Body of pancreas (tissue), 4 donors: ENCODE data around the gene DAB1.

ENCODE experiments used
- POLR2A ChIP-seq, 3 donors: fragments of 450-650 bp; IDR thresholded peaks; one replicate each; pipeline ENCODE4 v1.6.1; 2016; ENCODE audit warnings: antibody characterized with exemption in 3 of 3, mild to moderate bottlenecking in 2 of 3
- TF ChIP-seq, protein P1 (sequence below), 7 experiments: fragments of 450-650 bp in 4 of 7; fragments of 200-600 bp in 3 of 7; sonication (generic) in 3 of 7; IDR thresholded peaks; one replicate each; pipeline ENCODE4 v1.5.1; 2016 to 2019; ENCODE audit warnings: antibody characterized with exemption in 7 of 7

DNA sequence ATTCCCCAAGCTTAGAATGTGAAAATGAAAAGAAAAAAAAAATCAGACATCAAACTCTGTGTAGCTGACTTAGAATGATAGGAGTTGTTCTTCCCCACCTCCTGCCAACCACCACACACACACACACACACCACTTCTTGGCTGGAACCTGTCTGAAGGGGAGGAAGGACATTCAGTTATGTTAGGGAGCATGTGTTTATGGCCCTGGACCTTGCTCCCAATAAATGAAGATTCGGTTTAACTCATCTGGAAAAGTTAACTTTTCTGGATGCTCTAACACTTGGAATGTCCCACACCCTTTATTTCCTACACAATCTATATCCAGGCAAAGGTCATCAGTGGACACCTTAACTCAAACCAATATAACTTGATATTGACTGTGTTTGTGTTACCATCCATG is 112.4 kb downstream of the DAB1 start:
- TF ChIP-seq, protein P1, sequence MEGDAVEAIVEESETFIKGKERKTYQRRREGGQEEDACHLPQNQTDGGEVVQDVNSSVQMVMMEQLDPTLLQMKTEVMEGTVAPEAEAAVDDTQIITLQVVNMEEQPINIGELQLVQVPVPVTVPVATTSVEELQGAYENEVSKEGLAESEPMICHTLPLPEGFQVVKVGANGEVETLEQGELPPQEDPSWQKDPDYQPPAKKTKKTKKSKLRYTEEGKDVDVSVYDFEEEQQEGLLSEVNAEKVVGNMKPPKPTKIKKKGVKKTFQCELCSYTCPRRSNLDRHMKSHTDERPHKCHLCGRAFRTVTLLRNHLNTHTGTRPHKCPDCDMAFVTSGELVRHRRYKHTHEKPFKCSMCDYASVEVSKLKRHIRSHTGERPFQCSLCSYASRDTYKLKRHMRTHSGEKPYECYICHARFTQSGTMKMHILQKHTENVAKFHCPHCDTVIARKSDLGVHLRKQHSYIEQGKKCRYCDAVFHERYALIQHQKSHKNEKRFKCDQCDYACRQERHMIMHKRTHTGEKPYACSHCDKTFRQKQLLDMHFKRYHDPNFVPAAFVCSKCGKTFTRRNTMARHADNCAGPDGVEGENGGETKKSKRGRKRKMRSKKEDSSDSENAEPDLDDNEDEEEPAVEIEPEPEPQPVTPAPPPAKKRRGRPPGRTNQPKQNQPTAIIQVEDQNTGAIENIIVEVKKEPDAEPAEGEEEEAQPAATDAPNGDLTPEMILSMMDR (IDR thresholded peaks at IDR 0.05), result no peak
- TF ChIP-seq POLR2A (IDR thresholded peaks at IDR 0.05), result no peak
